ENCODE results near the gene TSNAXIP1.
A peak's percentile ranks its signal among the peaks of the same experiment; 100 is the strongest.
"Not testable (repeated sequence)": the region's sequence is repeated elsewhere in the genome, so short reads cannot be mapped to it uniquely, and the experiment has no call there.

The TSNAXIP1 gene

DNA sequence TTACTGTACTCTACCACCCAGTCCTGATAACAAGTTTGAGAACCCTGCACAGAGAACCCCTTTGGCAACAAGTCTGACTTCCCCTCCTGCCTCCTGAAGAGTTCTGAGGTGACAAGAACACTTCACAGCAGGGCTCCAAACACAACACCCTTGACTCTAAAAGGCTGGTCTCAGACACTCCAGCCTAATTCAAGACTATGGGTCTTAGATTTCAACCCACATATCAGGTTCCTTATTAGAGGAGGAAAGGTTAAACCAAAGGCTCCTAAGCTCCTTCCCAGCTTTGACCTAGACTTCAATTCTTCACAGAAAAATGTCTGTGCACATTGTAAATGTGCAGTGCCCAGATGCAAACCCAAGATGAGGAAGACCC, 23.4 kb upstream of the TSNAXIP1 start:
- no peak for DNase-seq (ENCODE audit: low spot score)

DNA sequence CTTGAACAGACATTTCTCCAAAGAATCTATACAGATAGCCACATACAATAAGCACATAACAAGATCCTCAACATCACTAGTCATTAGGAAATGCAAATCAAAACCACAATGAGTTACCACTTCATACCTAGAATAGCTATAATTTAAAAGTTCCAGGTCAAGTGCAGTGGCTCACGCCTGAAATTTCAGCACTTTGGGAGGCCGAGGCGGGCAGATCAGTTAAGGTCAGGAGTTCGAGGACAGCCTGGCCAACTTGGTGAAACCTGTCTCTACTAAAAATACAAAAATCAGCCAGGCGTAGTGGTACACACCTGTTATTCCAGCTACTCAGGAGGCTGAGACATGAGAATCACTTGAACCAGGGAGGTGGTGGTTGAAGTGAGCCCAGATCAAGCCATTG, 20.2 kb upstream of the TSNAXIP1 start:
- no peak for DNase-seq (ENCODE audit: low spot score)

DNA sequence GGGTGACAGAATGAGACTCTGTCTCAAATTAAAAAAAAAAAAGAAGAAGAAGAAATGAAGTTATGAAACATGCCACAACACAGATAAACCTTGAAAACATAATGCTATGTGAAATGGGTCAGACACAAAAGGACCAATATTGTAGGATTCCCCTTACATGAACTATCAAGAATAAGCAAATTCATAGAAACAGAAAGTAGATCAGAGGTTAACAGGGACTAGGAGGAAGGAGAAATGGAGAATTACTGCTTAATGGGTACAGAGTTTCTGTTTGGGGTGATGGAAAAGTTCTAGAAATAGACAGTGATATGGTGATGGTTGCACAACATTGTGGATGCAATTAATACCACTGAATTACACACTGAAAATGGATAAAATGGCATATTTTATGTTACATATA, 16.6 kb upstream of the TSNAXIP1 start:
- DNase-seq (ENCODE audit: low spot score) = no peak

DNA sequence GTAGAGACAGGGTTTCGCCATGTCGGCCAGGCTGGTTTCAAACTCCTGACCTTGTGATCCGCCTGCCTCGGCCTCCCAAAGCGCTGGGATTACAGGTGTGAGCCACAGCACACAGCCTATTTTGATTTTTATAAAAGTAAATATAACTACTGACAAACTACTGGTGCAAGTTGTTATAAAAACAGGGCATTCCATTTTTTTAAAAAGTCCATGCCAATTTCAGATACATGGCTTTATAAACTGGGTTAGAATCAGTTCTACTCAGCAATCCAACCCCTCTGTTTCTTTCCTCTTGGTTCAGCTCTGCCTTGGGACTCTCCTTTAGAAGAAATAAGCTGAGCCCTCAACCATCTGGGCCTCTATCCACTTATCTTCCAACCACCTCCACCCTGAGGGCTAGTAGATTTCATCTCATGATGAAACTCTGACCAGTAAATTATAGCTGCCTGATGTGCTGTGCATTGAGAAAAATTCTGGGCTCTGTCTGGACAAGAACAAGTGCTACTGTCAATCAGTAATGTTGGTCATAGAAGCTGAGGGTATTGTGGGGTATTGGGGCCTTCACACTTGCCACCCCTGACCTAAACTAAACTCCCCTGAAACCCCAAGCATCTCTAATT, 10.5 kb upstream of the TSNAXIP1 start:
- DNase-seq (ENCODE audit: low spot score) = no peak

DNA sequence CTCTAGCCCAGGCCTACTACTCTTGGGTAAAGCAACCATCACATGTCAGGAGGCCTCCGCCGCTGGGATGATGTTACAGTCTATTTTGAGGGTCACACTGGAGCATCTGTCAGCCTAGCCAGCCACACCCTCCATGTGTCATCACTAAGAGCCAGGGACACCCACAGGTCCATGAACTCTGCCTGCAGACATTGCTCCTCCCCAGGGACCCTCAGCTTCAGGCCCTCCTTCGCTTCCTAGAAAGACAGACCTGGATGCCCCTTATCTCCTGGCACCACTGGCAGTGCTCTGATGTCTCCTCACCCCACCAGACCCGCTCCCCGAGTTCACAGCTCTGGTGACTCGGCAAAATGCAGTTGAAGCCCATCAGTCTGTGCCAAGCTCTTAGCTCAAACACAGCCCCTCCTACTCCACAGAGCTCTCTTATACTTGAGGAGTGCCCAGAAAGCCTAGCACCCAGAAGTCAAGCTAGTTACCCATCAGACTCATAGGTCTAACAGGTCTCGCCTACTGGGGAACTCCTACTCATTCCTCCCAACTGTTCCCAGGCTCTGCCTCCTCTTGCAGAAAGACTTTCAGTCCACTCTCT, 6.3 kb upstream of the TSNAXIP1 start:
- DNase-seq (ENCODE audit: low spot score) = no peak

DNA sequence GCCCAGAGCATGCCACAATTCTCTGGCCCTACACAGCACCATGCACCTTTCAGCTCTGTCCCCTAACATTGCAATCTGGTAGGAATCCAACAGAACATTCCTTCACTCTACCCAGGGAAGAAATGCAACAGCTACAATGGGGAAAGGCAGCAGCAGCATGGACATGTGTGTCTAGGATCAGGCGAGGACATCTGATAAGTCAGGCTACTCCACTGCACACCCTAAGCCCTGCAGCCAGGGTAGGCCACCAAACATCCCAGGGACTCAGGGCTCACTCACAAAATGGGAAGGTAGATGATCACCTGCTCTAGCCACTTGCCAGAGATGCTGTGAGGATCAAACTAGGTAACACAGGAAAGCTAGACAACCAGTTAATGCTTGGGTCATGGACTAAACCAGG, 5.4 kb upstream of the TSNAXIP1 start:
- DNase-seq (ENCODE audit: low spot score) = no peak

DNA sequence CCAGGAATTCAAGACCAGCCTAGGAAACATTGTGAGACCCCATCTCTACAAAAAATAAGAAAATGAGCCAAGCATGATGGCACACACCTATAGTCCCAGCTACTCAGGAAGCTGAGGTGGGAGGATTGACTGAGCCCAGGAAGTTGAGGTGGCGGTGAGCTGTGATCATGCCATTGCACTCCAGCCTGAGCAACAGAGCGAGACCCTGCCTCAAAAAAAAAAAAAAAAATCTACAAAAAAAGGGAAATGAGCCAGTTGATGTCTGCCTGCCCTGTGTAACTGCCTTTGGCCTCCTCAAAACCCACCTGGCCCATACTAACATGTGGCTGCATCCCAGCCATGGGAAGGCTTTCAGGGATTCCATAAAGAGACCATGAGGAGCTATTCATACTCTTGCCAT, 4.8 kb upstream of the TSNAXIP1 start:
- no peak for DNase-seq (ENCODE audit: low spot score)

DNA sequence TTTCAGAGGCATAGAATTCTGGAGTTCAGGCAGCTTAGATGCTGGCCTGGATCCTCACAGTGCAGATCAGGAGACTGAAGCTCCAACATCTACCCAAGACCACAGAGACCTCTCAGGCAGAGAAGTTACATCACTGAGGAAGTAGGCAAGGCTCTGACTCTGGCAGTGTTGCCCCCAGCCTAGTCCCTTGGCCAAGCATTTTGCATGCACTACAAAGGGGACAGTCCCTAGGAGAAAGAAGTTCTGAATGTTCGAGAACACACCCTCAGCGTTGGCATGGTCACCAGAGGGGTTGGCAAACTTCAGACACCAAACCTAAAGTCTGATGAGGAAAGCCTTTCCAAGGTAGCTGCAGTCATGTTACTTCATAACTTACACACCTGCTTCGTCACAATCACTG, 2.8 kb upstream of the TSNAXIP1 start:
- no peak for DNase-seq (ENCODE audit: low spot score)

DNA sequence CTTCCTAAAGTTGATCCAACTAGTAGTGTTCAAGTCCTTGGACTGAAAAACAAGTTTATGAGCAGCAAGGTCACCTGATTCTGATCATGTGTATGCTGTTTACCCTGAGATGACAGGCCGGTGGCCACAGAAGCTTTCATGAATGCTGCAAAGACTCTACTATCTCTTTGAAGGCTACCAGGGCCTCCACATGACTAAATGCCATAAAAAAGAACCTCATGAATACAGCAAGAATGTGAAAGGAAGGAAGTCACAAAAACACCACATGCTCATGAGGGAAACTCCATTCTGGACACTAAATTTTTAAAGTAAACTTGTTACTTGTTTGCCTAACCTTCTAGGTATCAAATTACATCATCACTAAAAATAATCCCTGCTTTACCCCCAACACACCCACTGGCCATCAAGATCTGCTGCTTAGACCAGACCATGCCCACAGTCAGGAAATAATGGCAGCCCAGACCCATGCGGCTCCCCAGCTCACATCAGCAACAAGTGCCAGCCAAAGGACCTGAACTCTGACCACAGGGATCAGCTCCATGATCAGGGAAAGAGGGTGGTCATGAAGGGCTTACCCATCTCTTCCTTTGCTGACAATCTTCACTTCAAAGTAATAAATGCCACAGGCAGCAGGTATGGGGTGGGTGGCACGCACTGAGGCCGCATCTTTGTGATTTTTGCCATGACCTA, 1.7 kb upstream of the TSNAXIP1 start:
- peak; percentile 11 for DNase-seq (ENCODE audit: low spot score)

DNA sequence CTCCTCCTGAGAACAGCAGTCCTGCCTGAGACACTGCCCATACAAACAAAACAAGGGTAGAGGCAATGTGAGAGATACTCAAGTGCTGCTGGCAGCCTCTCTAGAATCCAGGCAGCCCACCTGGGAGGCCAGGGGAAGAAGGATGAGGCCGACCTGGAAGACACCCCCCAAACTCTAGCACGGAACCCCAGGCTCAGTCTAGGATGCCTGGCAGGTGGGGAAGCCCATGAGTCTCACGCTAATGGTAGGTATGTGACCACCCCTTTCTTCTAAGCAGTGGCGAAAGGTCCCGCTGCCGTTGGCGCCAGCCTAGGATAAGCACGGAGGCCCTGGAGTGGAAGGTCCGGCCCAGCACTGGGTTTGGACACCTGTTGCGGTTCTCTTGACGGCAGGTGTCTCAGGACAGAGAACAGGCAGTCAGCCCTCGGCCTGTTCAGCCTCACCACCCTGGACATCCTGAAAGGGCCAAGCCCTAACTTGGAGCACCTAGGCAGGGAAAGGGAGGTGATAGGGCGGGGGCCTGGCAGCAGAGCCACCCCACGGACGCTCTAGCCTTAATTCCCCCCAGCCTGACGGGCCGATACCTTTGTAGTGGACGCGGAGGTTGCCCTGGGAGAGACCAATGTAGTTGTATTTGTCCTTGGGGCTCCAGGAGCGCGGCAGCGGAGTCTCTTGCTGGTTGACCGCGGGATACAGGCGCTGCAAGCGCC, 816 bp upstream of the TSNAXIP1 start:
- no peak for DNase-seq (ENCODE audit: low spot score)

DNA sequence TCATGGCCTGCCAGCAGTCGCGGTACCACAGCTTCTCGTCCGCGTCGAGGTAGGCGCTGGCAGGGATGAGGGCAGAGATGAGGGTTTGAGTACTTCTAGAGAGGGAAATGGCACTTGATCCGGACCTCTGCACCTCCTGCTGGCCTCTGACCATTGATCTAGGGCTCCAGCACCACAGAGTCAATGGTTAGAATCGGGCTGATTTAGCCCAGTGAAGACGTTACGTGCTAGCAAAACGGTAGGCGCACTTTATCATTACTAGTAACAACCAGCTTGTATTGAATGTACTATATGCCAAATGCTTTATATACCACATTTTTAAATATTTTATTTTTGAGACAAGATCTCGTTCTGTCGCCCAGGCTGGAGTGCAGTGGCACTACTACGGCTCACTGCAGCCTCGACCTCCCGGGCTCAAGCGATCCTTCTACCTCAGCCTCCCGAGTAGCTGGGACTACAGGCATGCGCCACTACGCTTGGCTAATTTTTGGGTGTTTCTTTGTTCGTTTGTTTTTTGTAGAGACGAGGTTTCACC, 526 bp downstream of the TSNAXIP1 start:
- no peak for DNase-seq (ENCODE audit: low spot score)

DNA sequence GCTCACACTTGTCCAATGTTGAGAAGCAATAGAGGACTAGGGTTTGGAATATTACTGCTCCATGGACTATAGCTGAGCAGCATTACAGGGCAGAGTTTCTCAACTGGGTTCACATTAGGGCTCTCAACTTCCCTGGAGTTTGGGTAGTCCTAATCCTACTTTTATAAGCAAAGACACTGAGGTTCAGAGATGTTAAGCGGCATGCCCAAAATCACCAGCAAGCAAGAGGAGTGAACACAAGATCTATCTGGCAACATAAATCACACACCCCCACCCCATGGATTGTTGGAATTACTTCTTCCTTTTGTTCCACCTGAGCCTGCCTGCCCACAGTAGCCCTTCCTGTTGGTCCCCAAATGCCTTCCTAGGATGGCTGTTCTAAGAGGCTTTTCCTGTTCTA, 5.2 kb downstream of the TSNAXIP1 start:
- DNase-seq (ENCODE audit: low spot score) = no peak

DNA sequence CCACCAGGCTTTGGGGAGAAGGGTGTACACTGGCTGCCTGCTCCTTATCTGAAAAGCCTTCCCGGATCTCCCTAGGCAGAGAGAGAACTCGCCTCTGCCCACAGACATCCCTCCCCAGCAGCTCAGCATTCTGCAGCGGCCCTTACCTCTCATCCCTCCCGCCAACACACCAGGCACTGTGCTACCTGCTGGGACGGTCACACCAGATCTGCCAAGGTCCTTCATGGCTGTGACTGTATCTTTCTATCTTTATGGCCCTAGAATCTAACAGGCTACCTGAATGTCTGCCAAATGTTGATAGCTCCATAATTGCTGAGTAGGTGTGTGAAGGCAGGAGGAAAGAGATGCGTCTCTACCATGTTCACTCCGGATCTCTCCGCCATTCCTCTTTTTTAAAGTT, 7.9 kb downstream of the TSNAXIP1 start:
- no peak for DNase-seq (ENCODE audit: low spot score)

DNA sequence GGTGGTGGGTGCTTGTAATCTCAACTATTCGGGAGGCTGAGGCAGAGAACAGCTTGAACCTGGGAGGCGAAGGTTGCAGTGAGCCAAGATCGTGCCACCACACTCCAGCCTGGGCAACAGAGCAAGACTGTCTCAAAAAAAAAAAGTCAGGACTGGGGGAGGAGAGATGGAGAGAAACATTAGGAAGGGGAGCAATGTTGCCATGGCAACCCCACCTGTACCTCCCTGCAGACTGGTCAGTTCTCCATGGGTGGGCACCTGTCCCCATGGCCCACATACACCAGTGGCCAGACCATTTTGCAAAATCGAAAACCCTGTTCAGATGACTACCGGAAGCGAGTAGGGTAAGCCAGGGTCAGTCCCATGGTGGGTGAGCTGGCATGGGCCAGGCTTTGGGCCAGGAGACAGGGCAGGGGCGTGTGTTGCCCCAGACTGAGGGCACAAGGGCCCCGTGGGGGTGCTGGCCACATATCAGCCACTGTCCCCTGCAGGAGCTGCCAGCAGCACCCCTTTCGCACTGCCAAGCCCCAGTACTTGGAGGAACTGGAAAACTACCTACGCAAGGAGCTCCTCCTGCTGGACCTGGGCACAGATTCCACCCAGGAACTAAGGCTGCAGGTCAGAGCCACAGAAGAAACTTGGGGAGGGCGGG, 14.0 kb downstream of the TSNAXIP1 start:
- no peak for DNase-seq (ENCODE audit: low spot score)

DNA sequence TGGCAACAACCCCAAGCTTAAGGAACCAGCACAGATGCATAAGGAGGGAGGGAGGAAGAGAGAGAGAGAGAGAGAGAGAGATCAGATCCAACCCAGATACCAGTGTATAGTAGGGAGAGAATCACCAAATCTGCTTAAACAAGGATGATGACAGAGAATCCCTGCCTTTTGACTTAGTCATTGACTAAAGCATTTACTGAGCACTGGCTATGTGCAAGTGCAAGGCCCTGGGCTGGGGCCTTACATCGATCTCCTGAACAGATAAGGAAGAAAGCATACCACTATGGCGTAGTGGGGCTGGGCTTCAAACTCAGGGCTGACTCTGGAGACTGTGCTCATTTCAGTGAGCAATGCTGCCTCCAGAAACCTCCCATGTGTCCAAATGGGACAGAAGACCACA, 15.8 kb downstream of the TSNAXIP1 start:
- DNase-seq (ENCODE audit: low spot score) = no peak

DNA sequence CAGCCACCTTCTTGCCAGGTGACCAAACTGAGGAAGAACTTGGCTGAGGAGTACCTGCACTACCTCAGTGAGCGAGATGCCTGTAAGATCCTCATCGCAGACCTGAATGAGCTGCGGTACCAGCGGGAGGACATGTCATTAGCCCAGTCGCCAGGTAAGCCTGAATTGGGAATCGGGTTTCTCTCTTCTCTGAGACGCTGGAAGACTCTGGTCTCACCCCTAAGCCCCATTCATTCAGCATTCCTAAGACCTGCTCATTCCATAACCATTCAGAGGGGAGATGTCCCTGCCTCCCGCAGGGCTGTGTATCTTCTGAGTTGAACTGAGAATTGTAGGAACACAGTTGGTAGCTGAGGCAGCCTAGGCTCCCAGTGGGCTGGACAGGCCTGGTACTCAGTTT, 18.4 kb downstream of the TSNAXIP1 start:
- no peak for DNase-seq (ENCODE audit: low spot score)

DNA sequence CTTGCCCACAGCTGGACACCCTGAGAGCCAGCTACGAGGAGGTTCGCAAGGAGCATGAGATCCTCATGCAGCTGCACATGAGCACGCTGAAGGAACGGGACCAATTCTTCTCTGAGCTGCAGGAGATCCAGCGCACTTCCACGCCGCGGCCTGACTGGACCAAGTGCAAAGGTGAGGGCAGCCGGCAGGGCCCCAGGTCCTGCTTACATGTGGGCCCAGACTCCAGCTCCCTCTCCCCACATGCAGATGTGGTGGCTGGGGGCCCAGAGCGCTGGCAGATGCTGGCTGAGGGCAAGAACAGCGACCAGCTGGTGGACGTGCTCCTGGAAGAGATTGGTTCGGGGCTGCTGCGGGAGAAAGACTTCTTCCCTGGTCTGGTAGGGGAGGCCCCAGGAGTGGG, 19.2 kb downstream of the TSNAXIP1 start:
- no peak for DNase-seq (ENCODE audit: low spot score)

DNA sequence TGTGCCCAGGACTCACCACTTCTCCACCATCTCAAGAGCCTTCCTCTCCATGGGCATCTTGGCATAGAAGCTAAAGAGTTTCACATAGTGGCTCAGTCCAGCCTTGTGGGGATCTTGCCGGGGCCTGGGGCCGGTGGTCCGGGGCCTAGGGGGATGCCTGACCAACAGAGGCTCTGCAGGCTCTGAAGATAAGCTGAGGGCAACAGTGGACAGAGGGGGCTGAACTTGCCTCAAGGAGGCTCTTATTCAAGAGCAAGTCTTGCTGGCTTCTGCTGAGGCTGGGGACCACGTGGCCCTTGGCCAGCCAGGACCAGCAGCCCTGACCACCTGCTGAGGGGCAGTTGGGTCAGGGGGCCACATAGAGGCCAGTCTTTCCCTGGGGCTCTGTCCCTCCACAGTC, 22.0 kb downstream of the TSNAXIP1 start:
- DNase-seq (ENCODE audit: low spot score) = no peak

DNA sequence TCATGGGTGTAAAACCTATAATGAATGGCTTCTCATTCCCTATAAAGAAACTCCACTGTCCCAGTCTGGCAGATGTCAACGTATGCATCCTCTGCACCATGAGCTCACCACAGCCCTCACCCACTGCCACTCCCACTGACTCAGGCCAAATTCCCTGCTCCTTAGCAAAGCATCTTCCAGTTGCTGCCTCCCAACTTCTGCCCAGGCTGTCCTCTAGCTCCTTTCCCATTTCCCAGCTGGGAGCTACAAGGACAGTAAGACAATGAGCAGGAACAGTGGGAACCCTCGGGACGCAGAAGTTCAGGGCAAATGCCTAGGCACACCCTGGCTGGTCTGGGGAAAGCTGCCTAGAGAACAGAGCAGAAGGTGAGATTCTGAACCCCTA, 26.3 kb downstream of the TSNAXIP1 start:
- DNase-seq (ENCODE audit: low spot score) = no peak

DNA sequence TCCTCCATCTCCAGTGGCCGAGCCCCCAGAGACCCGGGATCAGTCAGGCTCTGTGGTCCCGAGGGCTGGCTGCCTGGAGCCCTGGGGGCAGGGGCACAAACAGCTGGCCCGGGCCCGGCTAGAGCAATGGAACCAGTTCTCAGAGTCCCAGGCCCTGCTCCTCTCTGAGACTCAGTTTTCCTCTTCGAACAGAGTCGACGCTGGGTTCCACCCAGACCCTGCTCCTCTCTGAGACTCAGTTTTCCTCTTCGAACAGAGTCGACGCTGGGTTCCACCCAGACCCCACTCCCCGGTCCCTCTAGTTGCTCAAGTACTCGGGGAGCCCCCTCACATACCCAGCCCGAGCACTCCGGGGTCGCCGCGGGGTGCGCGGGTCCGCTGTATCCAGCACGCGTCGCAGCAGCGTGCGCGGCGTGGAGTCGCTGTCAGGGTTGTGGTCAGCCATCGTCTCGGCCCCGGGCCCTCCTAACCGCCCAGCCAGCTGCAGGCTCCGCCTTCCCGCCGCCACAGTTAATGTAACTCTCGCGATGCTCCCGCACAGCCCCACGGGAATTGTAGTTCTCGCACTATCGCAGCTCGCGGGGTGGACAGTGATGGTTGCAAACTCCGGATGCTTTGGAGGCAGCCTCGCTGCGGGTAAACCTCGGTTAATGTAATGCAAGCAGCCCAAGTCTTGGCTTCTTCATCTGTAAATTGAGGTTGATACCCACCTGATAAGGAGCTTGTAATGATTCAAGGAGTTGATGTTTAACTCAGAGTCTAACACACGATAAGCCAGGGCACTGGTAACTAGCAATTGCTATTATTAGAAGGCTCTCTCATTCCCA, 26.9 kb downstream of the TSNAXIP1 start:
- DNase-seq (ENCODE audit: low spot score) = peak; percentile 81

DNA sequence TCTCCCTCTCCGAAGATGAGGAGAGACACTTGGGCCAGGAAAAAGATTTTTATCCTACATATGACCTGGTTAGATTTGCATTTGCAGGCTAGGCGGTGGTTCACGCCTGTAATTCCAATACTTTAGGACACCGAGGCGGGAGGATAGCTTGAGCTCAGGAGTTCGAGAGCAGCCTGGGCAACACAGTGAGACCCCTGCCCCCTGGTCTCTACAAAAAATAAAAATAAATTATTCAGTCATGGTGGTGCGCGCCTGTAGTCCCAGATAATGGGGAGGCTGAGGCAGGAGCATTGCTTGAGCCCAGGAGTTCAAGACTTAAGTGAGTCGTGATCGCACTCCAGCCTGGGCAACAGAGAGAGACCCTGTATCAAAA, 27.5 kb downstream of the TSNAXIP1 start:
- DNase-seq (ENCODE audit: low spot score) = no peak

DNA sequence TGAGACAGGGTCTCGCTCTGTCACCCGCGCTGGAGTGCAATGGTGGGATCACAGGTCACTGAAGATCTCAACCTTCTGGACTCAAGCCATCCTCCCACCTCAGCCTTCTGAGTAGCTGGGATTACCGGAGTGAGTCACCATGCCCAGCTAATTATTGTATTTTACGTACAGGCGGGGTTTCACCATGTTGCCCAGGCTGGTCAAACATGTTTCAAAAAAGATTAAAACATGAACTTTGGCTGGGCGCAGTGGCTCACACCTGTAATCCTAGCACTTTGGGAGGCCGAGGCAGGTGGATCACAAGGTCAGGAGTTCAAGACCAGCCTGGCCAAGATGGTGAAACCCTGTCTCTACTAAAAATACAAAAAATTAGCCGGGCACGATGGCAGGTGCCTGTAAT, 30.5 kb downstream of the TSNAXIP1 start:
- not testable (repeated sequence) for DNase-seq (ENCODE audit: low spot score)

Measured in COLO829 (cell line).